PFSK-1 (cell line): ENCODE measurements around the gene OR6C6. TPM values are rescaled to one million over a fixed set of nuclear protein-coding genes. Genes with fewer than 3 reads are reported as not detected.

Source experiments
- FOXP2 ChIP-seq: optimal IDR thresholded peaks from 2 replicates; pipeline ENCODE3; 2011; ENCODE audit warnings: borderline replicate concordance, control low read depth, inconsistent platforms; ENCODE audit not compliant: insufficient read depth; ENCODE audit errors: extremely low read length, extremely low read depth
- POLR2AphosphoS5 ChIP-seq: IDR thresholded peaks from 2 replicates; pipeline ENCODE4 v1.6.1; 2012; ENCODE audit warnings: low read depth, mild to moderate bottlenecking, control low read depth, low read length, moderate library complexity
- REST ChIP-seq, 2 experiments: IDR thresholded peaks; 2 replicates each; pipeline versions ENCODE4 v1.6.1 to v1.8.0; 2011 to 2012; ENCODE audit warnings: low read depth in 2 of 2, low read length in 2 of 2, control low read depth in 1 of 2, inconsistent platforms in 1 of 2, mild to moderate bottlenecking in 1 of 2, moderate library complexity in 1 of 2; ENCODE audit not compliant: insufficient read depth in 1 of 2
- SIN3A ChIP-seq: IDR thresholded peaks from 2 replicates; pipeline ENCODE4 v1.6.1; 2012; ENCODE audit warnings: mild to moderate bottlenecking, low read length, moderate library complexity, borderline replicate concordance; ENCODE audit not compliant: insufficient read depth
- TAF1 ChIP-seq: IDR thresholded peaks from 2 replicates; pipeline ENCODE4 v1.6.1; 2012; ENCODE audit warnings: low read length, control low read depth, borderline replicate concordance; ENCODE audit not compliant: insufficient read depth
- polyA plus RNA-seq: library from polyadenylated mRNA; unstranded; fragments of >200 nt; gene quantifications from one replicate; pipeline ENCODE4 v1.2.1, GENCODE V29; 2012; ENCODE audit warnings: low read depth, missing spikeins; ENCODE audit not compliant: insufficient read length

OR6C6 gene
- not detected for polyA plus RNA-seq

- no peak for TF ChIP-seq TAF1
- TF ChIP-seq POLR2AphosphoS5, result no peak
- TF ChIP-seq SIN3A, result no peak
- no peak for TF ChIP-seq FOXP2
- no peak for TF ChIP-seq REST (IDR thresholded peaks at IDR 0.05; ENCODE audit: insufficient read depth in 1 of 2, low read depth in 2 of 2, low read length in 2 of 2)
Measured at GRCh38 chr12:55296469-55296868, at the start of gene OR6C6. Gene OR6C6 (minus strand): TSS chr12:55296569. CDS start chr12:55295232, 1,337 bp downstream.

- TF ChIP-seq TAF1, result no peak
- TF ChIP-seq REST (IDR thresholded peaks at IDR 0.05; ENCODE audit: insufficient read depth in 1 of 2, low read depth in 2 of 2, low read length in 2 of 2), result no peak
- no peak for TF ChIP-seq FOXP2
- no peak for TF ChIP-seq POLR2AphosphoS5
- no peak for TF ChIP-seq SIN3A
Measured at GRCh38 chr12:55336002-55336401, 39.6 kb upstream of the OR6C6 start.

- no peak for TF ChIP-seq POLR2AphosphoS5
- TF ChIP-seq FOXP2, result no peak
- no peak for TF ChIP-seq TAF1
- TF ChIP-seq REST (IDR thresholded peaks at IDR 0.05; ENCODE audit: insufficient read depth in 1 of 2, low read depth in 2 of 2, low read length in 2 of 2), result no peak
- no peak for TF ChIP-seq SIN3A
Measured at GRCh38 chr12:55330446-55330845, 34.1 kb upstream of the OR6C6 start, which contains the start of gene OR6C3. Gene OR6C3 (plus strand): TSS chr12:55330746. CDS start chr12:55331701, 955 bp downstream.

- TF ChIP-seq FOXP2 (no peak), SIN3A (no peak), POLR2AphosphoS5 (no peak), TAF1 (no peak), REST (IDR thresholded peaks at IDR 0.05; ENCODE audit: insufficient read depth in 1 of 2, low read depth in 2 of 2, low read length in 2 of 2) (no peak)
Measured at GRCh38 chr12:55320201-55320600, 23.8 kb upstream of the OR6C6 start.

- TF ChIP-seq FOXP2 (no peak), TAF1 (no peak), SIN3A (no peak), REST (IDR thresholded peaks at IDR 0.05; ENCODE audit: insufficient read depth in 1 of 2, low read depth in 2 of 2, low read length in 2 of 2) (no peak), POLR2AphosphoS5 (no peak)
Measured at GRCh38 chr12:55314043-55314442, 17.7 kb upstream of the OR6C6 start, which contains the start of gene OR6C1. Gene OR6C1 (plus strand): TSS chr12:55314343. CDS start chr12:55320600, 6,257 bp downstream.
